ENCODE measurements around the gene KLHL1. TPM values are rescaled to one million over a fixed set of nuclear protein-coding genes. Genes with fewer than 3 reads are reported as not detected.

Gene KLHL1
- total and polyA plus RNA-seq, 12 donors = under 0.01 to 0.28 (median 0.08) TPM; not detected in 7

DNA sequence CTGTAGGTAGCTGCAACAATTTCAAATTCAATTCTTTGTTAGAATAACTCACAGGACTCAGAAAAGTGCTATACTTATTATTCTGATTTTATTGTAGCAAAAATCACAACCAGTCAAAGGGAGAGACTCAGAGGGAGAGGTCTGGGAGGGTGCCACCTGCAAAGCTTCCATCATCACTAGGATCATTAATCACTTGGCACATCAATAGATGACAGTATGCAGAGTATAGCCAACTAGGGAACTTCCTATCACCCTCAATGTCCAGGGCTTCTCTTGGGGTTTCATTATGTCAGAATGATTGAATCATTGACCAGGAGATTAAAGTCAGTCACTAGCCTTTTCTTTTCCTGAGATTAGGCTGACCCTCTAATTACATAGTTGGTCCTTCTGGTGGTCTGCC is 432.0 kb downstream of the KLHL1 start:
- Histone ChIP-seq H3K9me3 (replicated peaks in 1 of 3) (no peaks in the 10 kb centered on the region), H3K27me3 (no peaks in the 10 kb centered on the region), H3K4me1 (replicated peaks in 1 of 2) (no peaks in the 10 kb centered on the region), H3K4me3 (no peak overlapping the region), H3K27ac (no peak overlapping the region), H3K36me3 (replicated peaks in 1 of 2) (no peaks in the 10 kb centered on the region)
- TF ChIP-seq POLR2A (IDR thresholded peaks at IDR 0.05) = no peak
- TF ChIP-seq, protein P1, sequence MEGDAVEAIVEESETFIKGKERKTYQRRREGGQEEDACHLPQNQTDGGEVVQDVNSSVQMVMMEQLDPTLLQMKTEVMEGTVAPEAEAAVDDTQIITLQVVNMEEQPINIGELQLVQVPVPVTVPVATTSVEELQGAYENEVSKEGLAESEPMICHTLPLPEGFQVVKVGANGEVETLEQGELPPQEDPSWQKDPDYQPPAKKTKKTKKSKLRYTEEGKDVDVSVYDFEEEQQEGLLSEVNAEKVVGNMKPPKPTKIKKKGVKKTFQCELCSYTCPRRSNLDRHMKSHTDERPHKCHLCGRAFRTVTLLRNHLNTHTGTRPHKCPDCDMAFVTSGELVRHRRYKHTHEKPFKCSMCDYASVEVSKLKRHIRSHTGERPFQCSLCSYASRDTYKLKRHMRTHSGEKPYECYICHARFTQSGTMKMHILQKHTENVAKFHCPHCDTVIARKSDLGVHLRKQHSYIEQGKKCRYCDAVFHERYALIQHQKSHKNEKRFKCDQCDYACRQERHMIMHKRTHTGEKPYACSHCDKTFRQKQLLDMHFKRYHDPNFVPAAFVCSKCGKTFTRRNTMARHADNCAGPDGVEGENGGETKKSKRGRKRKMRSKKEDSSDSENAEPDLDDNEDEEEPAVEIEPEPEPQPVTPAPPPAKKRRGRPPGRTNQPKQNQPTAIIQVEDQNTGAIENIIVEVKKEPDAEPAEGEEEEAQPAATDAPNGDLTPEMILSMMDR (IDR thresholded peaks at IDR 0.05) = no peak
- intact Hi-C loops (cut with DNase I) = no loop called here
- DNase-seq = no peak

DNA sequence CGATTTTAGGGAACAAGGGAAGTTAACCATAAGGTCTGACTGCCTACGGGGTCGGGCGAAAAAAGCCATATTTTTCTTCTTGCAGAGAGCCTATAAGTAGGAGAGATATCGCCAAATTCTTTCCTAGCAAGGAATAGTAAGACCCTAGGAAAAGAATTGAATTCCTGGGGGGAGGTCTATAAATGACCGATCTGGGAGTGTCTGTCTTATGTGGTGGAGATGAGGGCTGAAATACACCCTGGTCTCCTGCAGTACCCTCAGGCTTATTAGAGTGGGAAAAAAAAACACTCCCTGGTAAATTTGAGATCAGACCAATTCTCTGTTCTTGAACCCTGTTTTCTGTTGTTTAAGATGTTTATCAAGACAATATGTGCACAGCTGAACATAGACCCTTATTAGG is 448.1 kb downstream of the KLHL1 start:
- no peaks in the 10 kb centered on the region for H3K4me1 ChIP-seq (replicated peaks in 1 of 2)
- intact Hi-C loops (cut with DNase I) = no loop called here
- no peak for DNase-seq
- H3K9me3 ChIP-seq (replicated peaks in 1 of 3) = no peaks in the 10 kb centered on the region
- H3K27me3 ChIP-seq = no peaks in the 10 kb centered on the region
- TF ChIP-seq, protein P1 (IDR thresholded peaks at IDR 0.05) = no peak
- TF ChIP-seq POLR2A (IDR thresholded peaks at IDR 0.05) = no peak
- no peak overlapping the region for H3K4me3 ChIP-seq
- no peaks in the 10 kb centered on the region for H3K36me3 ChIP-seq (replicated peaks in 1 of 2)
- WGBS, 4 donors = 82 to 94% (median 87%) methylated on average over 6 of the region's 6 CpGs
- H3K27ac ChIP-seq = no peak overlapping the region

DNA sequence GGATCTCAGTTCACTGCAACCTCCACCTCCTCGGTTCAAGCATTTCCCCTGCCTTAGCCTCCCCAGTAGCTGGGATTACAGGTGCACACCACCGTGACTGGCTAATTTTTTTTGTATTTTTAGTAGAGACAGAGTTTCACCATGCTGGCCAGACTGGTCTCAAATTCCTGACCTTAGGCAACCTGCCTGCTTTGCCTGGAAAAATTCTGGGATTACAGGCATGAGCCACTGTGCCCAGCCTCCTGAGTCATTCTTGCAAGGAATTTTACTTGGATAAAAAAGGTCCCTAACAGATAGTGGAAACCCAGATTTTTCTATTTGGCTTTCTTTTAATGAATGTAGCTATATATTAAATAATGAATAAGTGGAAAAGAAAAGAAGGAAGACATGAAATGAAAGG is 450.6 kb downstream of the KLHL1 start:
- DNase-seq = no peak
- Histone ChIP-seq H3K4me3 (no peak overlapping the region), H3K36me3 (replicated peaks in 1 of 2) (no peaks in the 10 kb centered on the region), H3K4me1 (replicated peaks in 1 of 2) (no peaks in the 10 kb centered on the region), H3K9me3 (replicated peaks in 1 of 3) (no peaks in the 10 kb centered on the region), H3K27me3 (no peaks in the 10 kb centered on the region), H3K27ac (no peak overlapping the region)
- intact Hi-C loops (cut with DNase I) = no loop called here
- TF ChIP-seq POLR2A (IDR thresholded peaks at IDR 0.05) = no peak
- 81 to 84% (median 81%) methylated on average over 2 of the region's 2 CpGs for WGBS, 4 donors

DNA sequence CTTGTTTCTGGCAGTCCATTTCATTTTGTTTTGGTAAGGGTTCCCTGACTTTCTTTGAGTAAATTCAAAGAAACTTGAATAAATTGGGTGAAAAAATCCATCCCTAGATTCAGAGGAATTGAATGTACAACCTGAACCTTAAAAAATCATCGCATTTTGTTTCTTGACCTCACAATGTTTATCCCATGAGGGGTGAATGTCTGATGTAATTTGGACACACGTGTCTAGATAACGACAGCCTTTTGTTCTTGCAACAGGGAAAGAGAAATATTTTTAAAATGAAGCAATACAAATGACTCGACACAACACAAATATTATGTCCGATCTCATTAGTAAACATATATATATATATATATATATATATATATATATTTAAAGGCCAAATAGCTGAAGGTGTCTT is 453.9 kb downstream of the KLHL1 start:
- H3K4me1 ChIP-seq (replicated peaks in 1 of 2) = no peaks in the 10 kb centered on the region
- intact Hi-C loops (cut with DNase I) = no loop called here
- H3K27me3 ChIP-seq = no peaks in the 10 kb centered on the region
- TF ChIP-seq POLR2A (IDR thresholded peaks at IDR 0.05) = no peak
- TF ChIP-seq, protein P1 (IDR thresholded peaks at IDR 0.05) = no peak
- no peak for DNase-seq
- WGBS, 4 donors = 84 to 91% (median 89%) methylated on average over 5 of the region's 5 CpGs
- H3K36me3 ChIP-seq (replicated peaks in 1 of 2) = no peaks in the 10 kb centered on the region
- no peaks in the 10 kb centered on the region for H3K9me3 ChIP-seq (replicated peaks in 1 of 3)
- H3K4me3 ChIP-seq = no peak overlapping the region
- no peak overlapping the region for H3K27ac ChIP-seq

Small RNA genes lying within 50 kb of the gene (small RNA-seq; reads per million reads assigned to genes)
- 0 to 0.08 reads per million in 2 donors for gene RNY3P10

Other genes with a start within 250 kb of the KLHL1 start
- gene ATXN8OS, start 626 bp downstream of the KLHL1 start, total RNA-seq = not detected
- under 1 TPM in 1 of 3 donors, not detected in 2; 0.27 TPM for gene ATXN8OS, start 626 bp downstream of the KLHL1 start, polyA plus RNA-seq

Measured in adrenal gland (tissue), 12 donors.